GM19438 (cell line): Measurements from ENCODE around the gene LYPLAL1.
A peak's percentile ranks its signal among the peaks of the same experiment; 100 is the strongest.
"Not testable (repeated sequence)": the region's sequence is repeated elsewhere in the genome, so short reads cannot be mapped to it uniquely, and the experiment has no call there.

Experiments used
- ATAC-seq: cut with Tn5 transposase; IDR thresholded peaks from one replicate; pipeline ENCODE4 v1.9.1; 2021; ENCODE audit warnings: low read depth; ENCODE audit not compliant: unreplicated experiment

Gene LYPLAL1

DNA sequence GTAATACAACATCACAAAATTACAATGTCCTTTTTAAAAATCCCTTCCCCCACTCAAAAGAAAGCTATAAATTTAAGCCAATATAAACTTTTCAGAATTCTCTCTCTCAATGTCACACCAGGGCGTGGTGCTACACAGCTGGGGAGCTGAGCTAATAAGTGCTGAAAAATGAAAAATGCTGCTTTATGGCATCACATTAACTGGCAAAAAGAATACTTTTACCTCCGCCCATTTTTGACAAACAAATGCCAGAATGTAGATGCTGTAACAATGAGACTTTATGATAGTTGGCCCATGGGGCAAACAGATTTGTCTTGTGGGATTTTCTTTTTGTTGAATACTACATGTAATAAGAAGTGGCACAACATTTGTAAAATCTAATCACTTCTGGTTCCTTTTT lies 12.7 kb upstream of the LYPLAL1 start:
- ATAC-seq, result no peak

DNA sequence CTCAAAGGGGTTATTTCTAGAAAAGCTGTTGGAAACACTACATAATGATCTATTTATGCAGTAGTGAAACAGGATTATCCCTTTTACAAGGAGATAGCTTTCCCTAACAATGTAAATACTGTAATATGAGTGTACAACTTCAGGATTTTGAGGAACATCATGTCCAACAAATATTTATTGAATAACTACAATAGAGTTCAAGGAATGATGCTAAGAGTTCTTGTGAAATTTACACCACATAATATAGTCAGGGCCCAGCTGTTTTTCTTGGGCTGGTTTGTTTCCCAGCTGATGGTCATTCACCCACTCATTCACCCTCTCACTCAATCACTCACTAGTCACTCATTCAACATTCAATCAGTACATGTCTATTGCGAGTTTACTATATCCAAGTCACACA lies 12.3 kb upstream of the LYPLAL1 start:
- ATAC-seq, result no peak

DNA sequence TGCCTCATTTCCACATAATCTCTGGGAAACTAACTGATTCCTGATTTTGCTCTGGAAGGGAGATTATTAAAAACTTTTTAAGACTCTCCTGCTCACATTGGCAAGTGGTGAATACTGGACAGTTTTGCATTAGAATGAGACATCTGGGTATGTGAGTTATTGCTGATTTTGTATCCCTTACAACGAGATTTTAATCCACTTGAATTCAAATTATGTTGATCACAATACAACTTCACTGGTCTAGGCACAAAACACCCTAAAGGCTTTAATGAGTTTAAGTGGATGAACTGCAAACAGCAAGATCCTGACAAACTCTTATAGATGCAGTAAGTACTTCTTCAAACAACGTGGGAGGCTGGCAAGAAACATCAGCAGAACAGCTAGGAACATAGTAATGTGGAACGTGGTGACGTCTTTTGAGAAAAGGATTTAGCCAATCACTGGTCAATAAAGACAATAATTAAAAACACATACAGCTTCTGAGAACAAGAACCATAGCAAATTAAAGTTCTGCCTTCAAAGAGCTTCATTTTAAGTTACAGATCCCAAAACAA lies 10.2 kb upstream of the LYPLAL1 start:
- no peak for ATAC-seq

DNA sequence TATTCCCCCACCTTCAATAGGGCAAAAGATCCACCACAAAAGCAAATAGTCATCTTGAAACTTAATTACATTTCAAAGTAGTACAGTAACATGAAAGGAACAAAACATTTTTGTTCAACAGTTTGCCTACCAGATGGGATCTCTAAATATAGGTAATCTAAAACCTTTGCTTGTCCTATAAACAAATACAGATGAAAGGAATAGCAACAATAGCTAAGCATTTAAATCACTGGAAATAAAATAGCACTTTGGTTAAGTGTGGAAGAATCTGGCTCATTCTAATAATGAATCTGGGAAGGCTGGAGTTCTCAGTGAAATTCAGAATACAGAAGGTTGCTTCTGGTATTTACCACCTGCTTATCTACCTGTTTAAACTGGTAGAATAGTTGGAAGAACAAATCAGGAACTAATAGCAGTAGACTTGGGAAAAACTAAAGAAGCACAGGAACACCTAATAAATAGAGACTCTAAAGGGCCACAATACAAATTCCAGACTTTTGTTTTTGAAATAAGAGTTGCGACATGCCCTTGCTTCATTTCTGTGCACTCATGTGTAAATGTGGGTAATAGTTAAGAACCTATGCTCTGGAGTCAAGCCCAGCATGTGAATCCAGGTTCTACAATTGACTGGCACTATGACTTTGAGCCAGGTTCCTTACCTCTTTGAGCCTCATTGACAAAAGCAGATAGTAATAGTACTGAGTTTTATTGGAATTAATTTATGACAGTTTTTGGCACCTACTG lies 2.3 kb upstream of the LYPLAL1 start:
- no peak for ATAC-seq

DNA sequence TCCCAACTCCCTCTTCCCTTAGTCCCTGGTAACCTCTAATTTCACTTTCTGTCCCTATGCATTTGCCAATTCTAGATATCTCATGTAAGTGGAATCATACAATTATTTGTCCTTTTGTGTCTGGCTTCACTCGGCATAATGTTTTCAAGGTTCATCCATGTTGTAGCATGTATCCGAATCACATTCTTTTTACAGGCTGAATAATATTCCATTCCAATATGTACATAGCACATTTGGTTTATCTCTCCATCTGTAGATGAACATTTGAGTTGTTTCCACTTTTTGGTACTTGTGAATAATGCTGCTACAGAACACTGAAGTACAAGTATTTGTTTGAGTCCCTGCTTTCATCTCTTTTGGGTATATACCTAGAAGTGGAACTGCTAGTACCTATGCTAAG lies 857 bp upstream of the LYPLAL1 start:
- no peak for ATAC-seq

DNA sequence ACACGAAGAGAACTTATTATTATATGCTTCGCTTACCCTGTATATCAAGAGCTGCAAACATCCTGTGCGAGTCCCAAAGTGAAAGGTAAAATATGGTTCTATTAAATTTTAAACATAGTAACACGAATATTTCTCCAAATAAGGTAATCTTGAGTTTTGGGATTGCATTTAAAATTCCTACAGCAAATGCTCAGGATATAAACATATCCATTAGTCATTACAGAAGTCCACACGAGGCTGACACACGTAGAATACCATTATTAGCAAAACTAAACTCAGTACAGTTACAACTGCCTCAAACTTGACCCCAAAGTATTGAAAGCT lies 282 bp upstream of the LYPLAL1 start:
- peak; percentile 6 for ATAC-seq

DNA sequence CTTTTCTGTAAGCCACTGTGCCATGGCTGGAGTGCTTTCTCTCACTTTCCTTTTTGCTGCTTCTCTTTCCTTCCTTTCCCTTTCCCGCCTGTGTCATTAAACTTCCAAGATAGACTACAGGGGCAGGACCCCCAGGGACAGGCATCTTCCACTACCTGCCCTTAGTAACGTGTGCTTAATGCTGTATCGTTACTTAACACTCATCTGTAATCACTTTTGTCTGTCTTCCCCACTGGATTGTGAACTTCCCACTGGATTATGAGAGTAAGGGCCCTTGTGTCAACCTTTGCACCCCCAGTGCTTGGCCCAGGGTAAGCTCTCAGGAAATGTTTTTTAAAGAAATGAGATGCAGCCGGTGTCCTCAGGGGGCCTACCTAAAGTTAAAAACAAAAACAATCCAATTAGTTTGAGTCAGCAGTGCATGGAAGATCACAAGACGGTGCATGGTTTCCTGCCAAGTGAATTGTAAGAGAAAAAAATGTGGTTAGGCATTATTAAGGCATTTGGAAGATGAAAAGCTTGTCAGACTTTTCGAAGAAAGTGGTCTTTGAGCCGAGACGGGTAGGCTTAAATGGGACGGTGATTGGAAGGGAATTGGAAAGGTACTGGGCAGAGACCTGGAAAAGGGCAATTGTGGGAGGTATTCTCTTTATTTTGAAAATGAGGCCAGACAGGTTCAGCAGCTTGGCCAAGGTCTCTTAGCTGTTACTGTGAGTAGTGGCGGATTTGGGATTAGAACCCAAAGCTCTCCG lies 958 bp downstream of the LYPLAL1 start:
- ATAC-seq, result peak; percentile 39

DNA sequence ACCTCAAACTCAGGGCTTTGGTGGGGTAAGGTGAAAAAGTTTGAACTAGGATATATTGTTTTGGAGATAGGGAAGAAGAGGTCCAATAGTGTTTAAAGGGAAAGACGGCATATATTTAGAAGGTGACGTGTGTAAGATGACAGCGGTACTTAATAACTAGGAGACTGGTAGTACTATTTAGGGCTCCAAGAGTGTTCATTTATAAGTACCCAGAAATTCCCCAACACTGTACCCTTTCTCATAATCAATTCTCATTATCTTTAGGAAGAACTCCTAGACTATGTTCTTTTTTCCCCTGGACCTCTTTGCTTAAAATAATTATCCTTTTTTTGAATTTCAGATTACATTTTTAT lies 1.5 kb downstream of the LYPLAL1 start:
- ATAC-seq, result no peak

DNA sequence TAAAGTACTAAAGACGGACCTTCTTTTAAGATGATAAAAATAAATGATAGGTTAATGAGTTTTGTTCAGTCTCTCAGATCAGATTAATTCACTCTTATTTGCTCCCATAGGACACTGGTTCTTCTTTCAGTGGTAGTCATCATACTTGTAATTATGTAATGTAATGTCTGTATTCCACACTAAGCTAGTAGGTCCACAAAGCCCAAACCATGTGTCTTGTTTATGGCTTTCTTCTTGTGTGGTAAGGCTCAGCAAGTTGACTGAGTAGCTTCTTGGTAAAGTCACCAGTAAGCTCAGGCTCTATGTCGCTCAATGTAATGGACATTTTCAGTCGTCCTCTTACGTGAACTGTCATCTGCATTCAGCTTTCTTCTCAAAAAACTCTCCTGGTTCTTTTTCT lies 2.5 kb downstream of the LYPLAL1 start:
- no peak for ATAC-seq

DNA sequence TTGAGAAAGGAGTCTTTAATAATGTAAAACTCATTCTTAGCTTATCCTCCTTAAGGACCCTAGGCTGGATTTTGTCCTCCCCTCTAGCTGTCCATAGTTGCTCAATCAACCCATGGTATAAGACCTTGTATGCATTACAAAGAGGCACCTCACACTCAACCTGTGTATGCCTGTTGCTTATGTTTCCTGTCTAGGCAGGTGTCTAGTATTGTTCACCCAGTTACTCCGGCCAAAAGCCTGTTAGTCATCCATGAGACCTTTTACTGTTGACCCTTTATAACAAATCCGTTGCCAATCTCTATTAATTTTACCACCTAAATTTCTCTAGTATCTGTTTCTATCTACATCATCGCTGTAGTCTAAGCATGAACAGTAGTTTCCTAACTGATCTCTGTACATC lies 3.7 kb downstream of the LYPLAL1 start:
- ATAC-seq, result peak; percentile 27

DNA sequence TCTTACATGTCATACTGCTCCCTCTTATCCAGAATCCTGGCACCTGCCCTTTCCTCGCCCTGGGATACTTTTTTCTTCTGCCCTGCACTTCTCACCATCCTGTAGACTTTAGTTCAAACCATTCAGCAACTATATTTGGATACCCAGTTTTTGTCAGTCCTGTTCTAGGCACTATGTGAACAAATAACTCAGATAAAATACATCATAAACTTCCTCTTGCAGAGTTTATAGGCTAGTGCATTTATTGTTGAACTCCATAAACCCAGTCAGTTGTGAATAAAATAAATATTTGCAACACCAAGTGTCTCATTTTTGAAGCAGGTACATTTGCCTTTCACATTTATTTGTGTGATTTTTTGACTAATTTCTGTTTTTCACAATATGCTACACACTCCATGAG lies 4.3 kb downstream of the LYPLAL1 start:
- no peak for ATAC-seq

DNA sequence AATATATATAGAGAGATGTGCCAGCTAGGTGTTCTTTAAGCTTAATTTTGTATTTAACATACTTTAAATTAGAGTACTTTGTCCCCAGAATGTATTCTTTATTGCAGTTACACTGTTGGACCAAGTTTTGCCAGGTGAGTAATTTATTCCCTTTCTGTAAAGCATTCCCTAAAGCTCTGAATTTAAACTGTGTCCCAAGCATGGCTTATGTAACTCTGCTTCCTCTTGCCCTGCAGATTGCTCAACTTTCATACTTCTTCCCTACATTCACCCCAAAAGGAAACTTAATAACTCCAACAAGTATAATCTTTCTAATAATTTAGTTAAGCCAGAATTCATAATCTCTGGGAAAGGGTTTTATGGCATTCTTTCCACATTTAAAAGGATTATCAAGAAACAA lies 5.6 kb downstream of the LYPLAL1 start:
- ATAC-seq, result no peak

DNA sequence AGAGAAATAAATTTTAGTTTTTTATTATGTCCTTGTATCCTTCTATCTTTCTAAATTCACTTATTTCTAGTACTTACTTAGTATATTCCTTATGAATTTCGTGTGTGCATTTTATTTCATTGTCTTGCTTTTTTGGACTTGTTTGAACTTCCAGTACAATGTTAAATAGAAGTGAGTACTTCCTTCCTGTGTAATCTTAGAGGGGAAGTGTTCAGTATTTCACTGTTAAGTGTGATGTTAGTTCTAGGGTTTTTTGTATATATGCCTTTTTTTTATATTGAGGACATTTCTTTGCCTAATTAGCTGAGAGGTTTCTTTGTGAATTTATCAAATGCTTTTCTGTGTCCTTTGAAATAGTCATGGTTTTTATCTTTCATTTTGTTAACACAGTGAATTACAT lies 10.7 kb downstream of the LYPLAL1 start:
- ATAC-seq, result no peak

DNA sequence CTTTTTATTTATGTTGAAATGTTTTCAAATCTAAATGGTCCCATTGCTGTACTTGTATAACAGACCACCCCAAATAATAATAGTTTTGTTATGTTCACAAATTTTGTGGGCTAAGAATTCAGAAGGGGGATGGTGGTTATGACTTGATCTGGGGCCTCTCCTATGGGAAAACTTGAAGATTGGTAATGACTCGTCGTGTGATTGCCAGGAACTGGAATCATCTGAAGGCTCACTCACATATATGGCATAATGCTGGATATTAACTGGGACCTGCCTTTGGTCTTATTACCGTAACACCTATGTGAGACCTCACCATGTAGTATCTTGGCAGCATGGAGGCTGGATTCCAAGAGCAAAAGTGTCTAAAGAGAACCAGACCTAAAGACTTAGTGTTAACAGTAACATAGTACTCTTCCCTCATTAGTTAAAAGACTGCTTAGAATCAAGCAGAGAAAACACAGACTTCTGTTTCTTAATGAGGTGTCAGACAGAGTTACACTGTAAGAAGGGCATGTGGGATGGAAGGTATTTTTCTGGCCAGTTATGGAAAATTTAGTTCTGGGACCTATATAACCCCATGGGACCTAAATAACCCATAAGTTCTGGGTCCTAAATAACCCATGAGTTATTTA lies 11.9 kb downstream of the LYPLAL1 start:
- ATAC-seq, result no peak

DNA sequence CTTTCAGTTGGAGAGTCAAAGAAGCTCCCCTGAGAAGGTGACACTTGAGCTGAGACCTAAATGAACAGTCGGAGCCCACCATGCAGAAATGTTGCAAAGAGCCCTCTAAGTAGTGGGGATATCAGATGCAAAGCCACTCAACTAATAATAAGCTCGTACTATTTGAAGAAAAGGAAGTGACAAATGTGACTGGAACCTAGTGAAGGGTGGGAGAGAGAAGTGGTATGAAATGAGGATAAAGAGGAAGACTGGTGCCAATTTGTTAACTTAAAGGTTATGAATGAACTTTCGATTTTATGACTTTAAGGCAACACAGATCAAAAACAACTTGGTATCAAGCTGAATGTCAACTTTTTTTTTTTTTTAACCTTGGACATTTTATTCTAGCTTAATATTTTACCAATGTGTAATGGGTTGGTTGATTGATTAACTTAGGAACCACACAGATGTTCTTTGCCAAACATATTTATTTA lies 14.7 kb downstream of the LYPLAL1 start:
- peak; percentile 51 for ATAC-seq

DNA sequence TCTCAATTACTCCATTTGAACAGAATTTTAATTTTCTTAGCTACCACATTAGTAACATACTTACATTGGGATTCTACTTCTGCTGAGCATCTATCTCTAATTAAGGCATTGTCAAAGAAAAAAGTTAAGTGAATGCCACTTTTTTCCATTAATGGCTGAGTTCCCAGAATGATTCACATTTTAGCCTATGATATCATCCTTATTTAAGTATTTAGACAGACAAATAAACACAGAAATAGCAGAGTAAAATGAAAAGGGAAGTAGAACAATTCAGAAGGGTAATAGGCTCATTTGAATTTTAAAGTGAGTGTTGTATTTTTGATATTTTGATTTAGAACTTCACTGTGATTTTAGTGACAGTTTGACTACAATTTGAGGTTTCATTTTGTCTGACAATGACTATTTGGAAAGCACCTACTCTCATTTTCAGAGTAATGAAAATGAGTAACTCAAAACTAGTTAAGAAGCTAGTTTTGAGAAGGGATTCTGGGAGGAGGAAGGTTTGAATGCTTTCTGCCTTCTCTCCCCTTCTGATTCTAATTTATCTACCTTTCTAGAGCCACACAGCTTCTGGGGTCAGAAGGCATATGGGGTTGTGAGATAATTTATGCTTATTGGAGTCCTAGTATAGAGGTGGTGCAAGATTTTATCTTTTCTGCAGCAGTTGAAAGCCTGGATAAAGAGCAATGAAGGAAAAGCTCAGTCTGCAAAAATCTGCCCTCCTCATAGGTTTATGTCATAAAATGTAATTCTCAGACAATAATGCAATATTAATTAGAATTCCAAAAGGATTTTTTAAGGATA lies 15.5 kb downstream of the LYPLAL1 start:
- peak; percentile 62 for ATAC-seq

DNA sequence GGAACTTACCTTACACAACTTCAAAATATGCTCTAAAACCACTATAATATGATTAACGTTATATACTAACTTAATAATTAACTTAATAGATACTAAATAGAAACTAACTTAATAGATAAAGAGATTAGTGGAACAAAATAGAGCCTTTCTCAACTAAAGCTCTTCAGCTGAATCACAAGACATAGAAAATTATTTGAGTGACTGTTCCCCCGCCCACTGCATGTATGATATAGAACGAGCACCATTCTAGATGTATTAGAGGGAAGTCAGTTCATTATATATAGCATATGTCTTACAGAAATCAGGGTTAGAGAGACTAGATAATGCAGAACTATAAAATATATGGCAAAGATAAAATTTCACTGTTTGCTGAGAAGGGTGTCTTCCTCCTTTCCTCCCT lies 16.3 kb downstream of the LYPLAL1 start:
- ATAC-seq, result no peak

DNA sequence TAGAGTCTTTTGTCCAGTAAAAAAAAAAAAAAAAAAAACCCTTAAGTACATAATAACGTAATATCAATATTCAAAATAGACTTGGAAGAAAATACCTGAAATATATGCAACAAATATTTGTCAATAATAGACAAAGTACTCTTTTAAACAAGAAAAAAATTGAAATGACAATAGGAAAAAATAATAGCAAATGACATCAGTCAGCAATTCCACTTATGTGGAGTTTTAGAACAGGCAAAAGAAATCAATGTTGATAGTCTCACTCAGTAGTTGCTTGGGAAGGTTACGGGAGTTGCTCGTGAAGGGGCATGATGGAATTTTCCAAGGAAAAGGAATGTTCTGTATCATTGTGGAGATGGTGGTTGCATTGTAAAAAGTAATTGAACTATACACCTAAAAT lies 16.9 kb downstream of the LYPLAL1 start:
- ATAC-seq, result no peak

DNA sequence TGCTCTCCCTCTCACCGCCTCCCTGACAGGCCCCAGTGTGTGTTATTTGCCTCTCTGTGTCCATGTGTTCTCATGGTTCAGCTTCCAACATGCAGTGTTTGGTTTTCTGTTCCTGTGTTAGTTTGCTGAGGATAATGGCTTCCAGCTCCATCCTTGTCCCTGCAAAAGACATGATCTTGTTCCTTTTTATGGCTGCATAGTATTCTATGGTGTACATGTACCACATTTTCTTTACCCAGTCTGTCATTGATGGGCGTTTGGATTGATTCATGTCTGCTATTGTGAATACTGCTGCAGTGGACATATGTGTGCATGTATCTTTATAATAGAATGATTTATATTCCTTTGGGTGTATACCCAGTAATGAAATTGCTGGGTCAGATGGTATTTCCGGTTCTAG lies 22.2 kb downstream of the LYPLAL1 start:
- ATAC-seq, result not testable (repeated sequence)

DNA sequence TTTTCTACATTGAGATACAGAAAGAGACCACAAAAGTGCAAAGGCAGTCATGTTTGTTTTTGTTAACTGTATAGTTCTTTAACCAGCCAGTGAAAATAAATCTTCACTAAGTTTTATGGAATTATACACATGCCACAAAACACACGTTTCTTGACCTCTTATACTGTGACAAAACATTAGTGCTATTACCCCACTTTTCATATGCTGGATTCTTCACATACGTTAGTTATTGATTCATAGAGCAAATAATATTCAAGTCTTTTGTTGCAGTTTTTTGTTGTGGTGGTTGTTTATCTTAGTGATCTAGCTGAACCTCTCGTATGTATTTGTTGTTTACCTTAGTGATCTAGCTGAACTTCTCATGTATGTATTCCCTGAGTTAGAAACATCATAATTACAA lies 28.0 kb downstream of the LYPLAL1 start:
- no peak for ATAC-seq

DNA sequence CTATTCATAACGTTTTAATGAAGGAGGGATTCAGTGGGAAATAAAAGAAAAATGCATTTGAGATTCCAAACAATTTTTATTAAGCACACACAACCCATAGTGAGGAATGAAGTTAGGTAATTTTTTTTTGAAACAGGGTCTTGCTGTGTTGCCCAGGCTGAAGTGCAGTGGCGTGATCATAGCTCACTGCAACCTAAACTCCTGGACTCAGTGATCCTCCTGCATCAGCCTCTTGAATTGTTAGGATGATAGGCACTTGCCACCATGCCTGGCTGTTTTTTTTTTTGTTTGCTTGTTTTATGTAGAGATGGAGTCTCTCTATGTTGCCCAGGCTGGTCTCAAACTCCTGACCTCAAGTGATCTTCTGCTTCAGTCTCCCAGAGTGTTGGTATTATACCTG lies 28.9 kb downstream of the LYPLAL1 start:
- ATAC-seq, result no peak
